A673 (cell line): Measurements from ENCODE around the gene NDRG4. TPM values are rescaled to one million over a fixed set of nuclear protein-coding genes. Genes with fewer than 3 reads are reported as not detected.
A peak's percentile ranks its signal among the peaks of the same experiment; 100 is the strongest.

Experiments
- BruUV-seq: library from RNA; stranded (reverse); fragments of 400-500 nt; replicated peaks from 2 replicates; lab custom pipeline; 2021; lab: Mats Ljungman, UMichigan
- CTCF ChIA-PET: fragments of 300-600 bp; sonication (Branson Sonifier 250); formaldehyde crosslinking; loops from one replicate; lab custom pipeline; 2022; ENCODE audit warnings: antibody characterized with exemption; lab: Charles Lee
- POLR2A ChIA-PET: fragments of 300-600 bp; sonication (Branson Sonifier 250); formaldehyde crosslinking; loops from one replicate; lab custom pipeline; 2022; ENCODE audit warnings: antibody characterized with exemption; ENCODE audit not compliant: low non-redundant PET; lab: Charles Lee
- DNase-seq: peaks from one replicate; pipeline ENCODE4 v3.0.0-alpha.2; 2015; ENCODE audit warnings: low spot score
- H3K27ac ChIP-seq: fragments of 200-600 bp; sonication (generic); 2 replicates; pipeline ENCODE4 v1.5.1; 2016; ENCODE audit warnings: mixed run types, low read depth, mild to moderate bottlenecking, mixed read lengths, antibody characterized with exemption, low read length; ENCODE audit not compliant: poor library complexity, severe bottlenecking
- H3K27me3 ChIP-seq: fragments of 200-600 bp; sonication (generic); replicated peaks from 2 replicates; pipeline ENCODE4 v1.6.1; 2017; ENCODE audit warnings: mixed run types, low read depth, mild to moderate bottlenecking, mixed read lengths, antibody characterized with exemption, low read length; ENCODE audit not compliant: insufficient read depth, poor library complexity
- H3K36me3 ChIP-seq: fragments of 200-600 bp; sonication (generic); 2 replicates; pipeline ENCODE4 v1.6.1; 2016; ENCODE audit warnings: mixed run types, mild to moderate bottlenecking, mixed read lengths, antibody characterized with exemption, low read length; ENCODE audit not compliant: insufficient read depth, poor library complexity, severe bottlenecking
- H3K4me1 ChIP-seq: fragments of 200-600 bp; sonication (generic); 2 replicates; pipeline ENCODE4 v1.6.1; 2017; ENCODE audit warnings: mixed run types, mild to moderate bottlenecking, mixed read lengths, antibody characterized with exemption, low read length; ENCODE audit not compliant: insufficient read depth, poor library complexity, severe bottlenecking
- H3K4me3 ChIP-seq: fragments of 200-600 bp; sonication (generic); 2 replicates; pipeline ENCODE4 v1.5.1; 2016; ENCODE audit warnings: low read depth, mixed run types, mild to moderate bottlenecking, mixed read lengths, low read length; ENCODE audit not compliant: poor library complexity, severe bottlenecking
- H3K9me3 ChIP-seq: fragments of 200-600 bp; sonication (generic); 2 replicates; pipeline ENCODE4 v1.6.1; 2016; ENCODE audit warnings: mixed run types, low read depth, mild to moderate bottlenecking, mixed read lengths, antibody characterized with exemption, low read length; ENCODE audit not compliant: poor library complexity, severe bottlenecking
- CTCF ChIP-seq: fragments of 300-800, 200-600 bp; sonication (generic); conservative IDR thresholded peaks from 2 replicates; pipeline ENCODE4 v1.5.1; 2017; ENCODE audit warnings: low read depth, mild to moderate bottlenecking, antibody characterized with exemption, low read length, moderate library complexity, mixed read lengths
- EZH2 ChIP-seq: fragments of 200-600 bp; sonication (generic); IDR thresholded peaks from 2 replicates; pipeline ENCODE4 v1.6.1; 2017; ENCODE audit warnings: borderline replicate concordance, low read depth, mild to moderate bottlenecking, mixed read lengths, antibody characterized with exemption, low read length; ENCODE audit not compliant: poor library complexity, severe bottlenecking
- intact Hi-C: fragments of 100-400 bp; cut with micrococcal nuclease; formaldehyde crosslinking; loops from one replicate; pipeline ENCODE4 v1.10.0; 2022; ENCODE audit not compliant: unreplicated experiment
- total RNA-seq: library from RNA; stranded (reverse); gene quantifications from 2 replicates; pipeline ENCODE4 v1.2.3, GENCODE V29; 2021

NDRG4 gene
- total RNA-seq, 1 experiment from 2014 or later, result 0.28 TPM

- DNase-seq, result no peak
- no peak overlapping the region for H3K4me3 ChIP-seq
- no peak overlapping the region for H3K27ac ChIP-seq
- ChIA-PET CTCF (no interaction called here), POLR2A (no interaction called here)
- H3K4me1 ChIP-seq, result no peaks in the 10 kb centered on the region
- H3K9me3 ChIP-seq, result no peaks in the 10 kb centered on the region
- no peaks in the 10 kb centered on the region for H3K27me3 ChIP-seq
- TF ChIP-seq EZH2, result no peak
- no peak for TF ChIP-seq CTCF
- intact Hi-C loops, result loop anchor here (5.0 kb wide), 1 partner anchor 915 kb away; no protein-coding TSS in a partner anchor
- BruUV-seq, result no TSS peak
- H3K36me3 ChIP-seq, result no peaks in the 10 kb centered on the region
Measured at GRCh38 chr16:58492735-58493134, 7.2 kb upstream of the NDRG4 start.

GRCh38 chr16:58493756-58494431, 6.0 kb upstream of the NDRG4 start:
- Histone ChIP-seq H3K27me3 (no peaks in the 10 kb centered on the region), H3K4me1 (no peaks in the 10 kb centered on the region), H3K9me3 (no peaks in the 10 kb centered on the region), H3K36me3 (no peaks in the 10 kb centered on the region), H3K4me3 (no peak overlapping the region), H3K27ac (no peak overlapping the region)
- DNase-seq, result no peak
- BruUV-seq, result no TSS peak
- intact Hi-C loops, result loop anchor here (5.0 kb wide), 1 partner anchor 917 kb away; no protein-coding TSS in a partner anchor
- no peak for TF ChIP-seq EZH2
- TF ChIP-seq CTCF, result no peak
- ChIA-PET POLR2A (no interaction called here), CTCF (no interaction called here)

- no peak overlapping the region for H3K27ac ChIP-seq
- no peaks in the 10 kb centered on the region for H3K27me3 ChIP-seq
- TF ChIP-seq CTCF (peak; percentile 61), EZH2 (no peak)
- H3K36me3 ChIP-seq, result no peaks in the 10 kb centered on the region
- H3K4me3 ChIP-seq, result no peak overlapping the region
- no TSS peak for BruUV-seq
- peak; percentile 92 for DNase-seq
- ChIA-PET POLR2A (no interaction called here), CTCF (interaction anchor here (0.5 to 1.0 kb wide), 7 partner anchors 9 to 261 kb away, joined by 3 to 10 read pairs (median 5); no protein-coding TSS in a partner anchor)
- no peaks in the 10 kb centered on the region for H3K9me3 ChIP-seq
- no peaks in the 10 kb centered on the region for H3K4me1 ChIP-seq
- intact Hi-C loops, result loop anchor here (5.0 kb wide), 2 partner anchors 262 to 918 kb away; no protein-coding TSS in a partner anchor
Measured at GRCh38 chr16:58494981-58495520, 4.9 kb upstream of the NDRG4 start.
